GM19025 (cell line): Measurements from ENCODE around the gene FILIP1L.

Experiments used
- ATAC-seq: cut with Tn5 transposase; IDR thresholded peaks from one replicate; pipeline ENCODE4 v1.9.1; 2021; ENCODE audit warnings: mild to moderate bottlenecking, low read depth, moderate library complexity; ENCODE audit not compliant: unreplicated experiment

The FILIP1L gene

DNA sequence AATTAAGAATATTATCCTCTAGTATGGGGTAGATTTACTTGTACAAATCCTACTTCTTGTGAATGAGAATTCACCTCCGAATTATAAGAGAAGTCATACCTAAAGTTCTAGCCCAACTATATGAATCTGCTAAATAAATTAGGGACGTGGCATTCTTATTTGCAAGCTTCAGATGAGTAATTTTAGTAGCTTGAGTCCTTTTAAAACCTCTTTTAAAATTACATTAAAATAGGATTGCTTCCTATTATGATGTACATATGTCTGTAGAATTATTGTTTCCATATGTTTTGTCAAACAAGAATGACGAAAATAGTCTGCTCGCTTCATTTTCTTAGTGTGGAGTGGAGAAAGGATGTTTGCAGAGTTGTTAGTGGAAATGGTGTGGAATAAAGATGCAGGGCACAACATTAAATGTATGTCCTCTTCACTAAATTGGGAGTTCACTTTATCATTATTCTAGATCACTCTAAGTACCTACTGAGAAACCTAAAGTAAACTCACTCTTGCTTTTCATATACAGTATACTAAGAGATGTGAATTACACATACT is 237.2 kb downstream of the FILIP1L start:
- ATAC-seq, result no peak

DNA sequence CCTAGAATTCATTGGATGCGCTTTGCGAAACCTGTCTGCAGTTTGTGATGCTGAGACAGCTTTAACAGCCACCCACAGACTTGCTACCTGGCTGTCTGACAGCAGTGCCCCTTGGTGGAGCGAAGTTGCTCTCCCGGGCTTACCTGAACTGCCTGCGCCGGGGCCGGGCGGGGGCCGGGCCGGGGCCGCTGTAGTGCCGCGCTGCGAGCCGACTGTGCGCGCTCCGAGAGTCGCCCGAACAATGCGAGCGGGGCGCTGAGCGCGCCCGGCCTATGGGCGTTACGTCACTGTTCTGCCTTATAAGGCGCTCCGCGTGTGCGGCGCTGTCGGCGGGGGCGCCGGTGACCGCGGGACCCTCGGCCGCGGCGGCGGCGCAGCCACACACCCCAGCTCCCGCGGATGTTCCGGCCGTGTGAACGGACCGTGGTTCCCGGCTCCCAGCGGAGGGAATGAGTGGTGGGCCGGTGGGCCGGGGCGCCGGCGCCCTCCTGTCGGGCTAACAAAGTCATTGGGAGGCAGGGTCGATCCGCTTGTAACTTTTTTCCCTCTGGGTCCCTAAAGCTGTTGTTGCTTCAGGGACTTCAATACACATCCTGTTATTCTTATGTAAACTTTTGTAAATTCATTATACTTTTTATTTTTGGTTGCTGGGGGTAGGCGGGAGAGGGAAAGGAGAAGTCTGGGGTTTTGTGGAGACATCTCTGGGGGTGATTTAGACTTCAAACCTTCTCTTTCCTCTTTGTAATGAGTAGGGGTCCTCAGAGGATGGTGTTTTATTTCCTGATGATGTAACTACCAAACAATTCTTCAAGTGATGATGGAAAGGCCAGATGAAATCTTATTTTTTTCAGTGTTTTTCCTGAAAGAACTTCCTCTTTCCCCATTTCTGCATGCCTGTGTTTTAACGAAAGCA is 238.1 kb downstream of the FILIP1L start:
- peak; percentile 88 for ATAC-seq

DNA sequence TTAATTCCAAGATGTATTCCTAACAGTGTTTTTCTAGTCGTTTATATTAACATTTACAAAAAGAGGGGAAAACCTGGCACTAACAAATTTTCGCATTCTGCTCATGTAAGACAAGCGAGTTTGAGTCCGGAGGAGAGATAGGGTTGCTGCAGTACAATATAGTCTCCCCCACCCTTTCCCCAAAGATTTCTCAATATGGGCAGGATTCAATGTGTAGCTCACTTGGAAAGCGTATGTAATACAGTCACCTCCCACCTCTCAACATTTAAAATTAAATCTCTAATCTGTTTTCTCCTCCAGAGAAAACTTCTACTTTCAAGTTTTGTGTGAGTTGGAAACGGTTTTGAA is 238.7 kb downstream of the FILIP1L start:
- ATAC-seq, result no peak

DNA sequence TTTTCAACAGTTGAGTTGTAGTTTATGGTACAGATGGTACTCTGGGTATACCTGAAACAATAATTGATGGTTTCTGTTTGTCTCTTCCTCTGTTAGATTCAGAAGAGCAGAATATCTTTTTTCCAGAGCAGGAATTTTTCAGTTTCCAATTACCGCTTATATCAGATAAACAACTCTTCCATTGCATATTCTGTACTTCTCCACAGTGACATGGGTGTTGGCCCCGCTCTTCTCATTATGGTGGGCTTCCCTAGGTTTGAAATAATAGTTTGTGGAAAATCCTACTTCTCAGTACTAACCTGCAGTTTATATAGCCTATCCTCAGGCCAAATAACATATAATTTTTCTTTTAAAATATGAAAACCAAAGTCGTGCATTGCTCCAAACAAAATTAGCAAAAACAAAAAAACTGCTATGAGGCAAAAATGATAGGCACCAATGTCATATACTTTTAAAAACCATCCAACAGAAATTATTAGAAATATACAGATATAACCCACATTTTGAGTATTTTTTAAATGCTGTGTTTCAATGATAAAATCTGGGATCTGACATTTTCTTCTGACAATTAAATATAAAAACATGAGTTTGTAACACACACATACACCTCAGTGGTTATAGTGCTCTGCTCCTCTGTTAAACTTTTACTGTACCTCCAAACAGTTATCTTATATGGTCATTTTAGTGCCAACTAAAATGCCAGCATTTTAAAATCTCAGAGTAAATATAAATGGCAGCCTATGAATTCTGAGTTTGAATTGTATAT is 239.9 kb downstream of the FILIP1L start:
- ATAC-seq, result no peak

DNA sequence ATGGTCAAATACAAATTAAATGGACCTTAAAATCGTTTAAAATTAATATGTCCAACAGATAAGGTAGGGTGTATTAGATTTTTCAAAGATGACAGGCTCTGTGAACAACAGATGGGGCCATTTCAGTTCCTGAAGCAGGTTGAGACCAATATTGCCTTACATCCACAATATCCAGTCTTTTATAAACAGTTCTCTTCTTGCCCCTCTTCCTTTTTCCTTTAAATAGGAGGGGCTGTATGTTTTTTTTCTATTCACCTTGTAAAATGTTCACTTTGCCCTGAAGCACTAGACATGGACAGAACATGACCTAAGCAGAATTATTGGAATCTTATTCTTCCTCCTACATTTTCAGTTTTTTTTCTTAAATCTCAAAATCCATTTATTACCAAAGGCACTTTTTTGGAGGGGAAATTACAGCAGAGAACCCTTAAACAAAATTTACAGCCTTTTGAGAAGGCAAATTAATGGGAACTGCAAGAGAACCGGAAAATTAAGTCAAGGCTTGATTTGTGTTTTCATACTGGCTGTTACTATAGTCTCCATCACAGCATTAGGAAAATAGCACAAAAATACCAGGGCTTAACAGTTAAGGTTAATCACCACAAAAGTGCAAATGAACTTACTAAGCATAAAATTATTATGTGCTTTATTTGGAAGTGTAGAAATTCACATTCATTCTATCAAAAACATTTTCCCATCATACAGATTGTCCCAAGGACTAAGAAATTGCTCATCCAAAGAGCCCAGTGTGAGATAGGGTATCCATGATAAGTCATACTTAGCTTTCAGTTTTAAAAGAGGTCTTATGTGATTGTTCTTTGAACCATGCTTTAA is 240.8 kb downstream of the FILIP1L start:
- ATAC-seq, result no peak

DNA sequence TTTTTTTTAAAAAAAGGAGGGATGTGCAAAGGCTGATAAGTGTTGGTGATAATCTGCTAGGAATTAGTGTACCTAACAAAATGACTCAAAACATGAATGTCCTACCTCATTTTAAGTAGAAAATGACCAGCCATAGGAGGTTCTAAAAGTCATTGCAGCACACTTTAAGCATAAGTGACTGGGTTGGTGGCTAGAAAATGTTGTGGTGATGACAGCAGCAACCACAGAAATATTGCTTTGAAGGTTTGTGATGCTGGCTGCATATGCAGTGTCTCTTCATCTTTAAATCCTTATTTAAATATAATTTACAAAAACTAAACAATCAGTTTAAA is 241.4 kb downstream of the FILIP1L start:
- ATAC-seq, result peak; percentile 41

DNA sequence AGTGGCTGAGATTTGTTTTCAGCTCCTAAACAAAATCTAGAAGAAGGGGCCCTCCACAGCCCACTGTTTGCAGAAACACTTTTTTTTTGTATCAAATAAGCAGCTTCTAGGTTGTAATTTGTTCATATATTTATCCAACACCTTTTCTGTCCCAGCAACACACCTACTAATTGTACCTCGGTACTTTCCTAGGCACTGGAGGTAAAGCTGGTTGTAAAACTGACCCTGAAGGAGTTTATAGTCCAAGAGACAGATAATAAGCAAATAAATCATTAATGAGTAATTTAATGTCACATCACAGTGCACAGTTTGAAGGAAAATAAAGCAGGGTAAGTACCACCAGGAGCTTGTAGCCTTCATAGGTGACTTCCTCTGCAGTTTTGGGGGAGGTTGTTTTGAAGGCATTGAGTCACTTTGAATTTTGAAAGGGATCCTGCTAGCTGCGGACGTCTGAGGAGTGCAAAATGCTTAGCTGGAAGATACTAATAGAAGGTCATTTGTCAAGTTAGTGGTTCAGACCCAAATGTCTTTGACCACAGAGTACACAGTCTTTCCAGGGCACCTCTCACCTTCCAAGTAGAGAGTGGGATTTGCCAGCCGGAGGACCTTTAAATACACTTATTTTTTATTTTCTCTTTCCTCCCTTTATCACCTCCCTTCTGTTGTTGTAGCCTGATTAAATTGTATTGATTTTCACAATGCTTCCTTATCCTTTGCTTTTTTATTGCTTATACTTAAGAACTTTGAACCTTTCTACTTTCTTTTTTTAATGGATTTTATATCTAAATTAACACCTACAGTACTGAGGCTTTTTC is 242.9 kb downstream of the FILIP1L start:
- no peak for ATAC-seq

DNA sequence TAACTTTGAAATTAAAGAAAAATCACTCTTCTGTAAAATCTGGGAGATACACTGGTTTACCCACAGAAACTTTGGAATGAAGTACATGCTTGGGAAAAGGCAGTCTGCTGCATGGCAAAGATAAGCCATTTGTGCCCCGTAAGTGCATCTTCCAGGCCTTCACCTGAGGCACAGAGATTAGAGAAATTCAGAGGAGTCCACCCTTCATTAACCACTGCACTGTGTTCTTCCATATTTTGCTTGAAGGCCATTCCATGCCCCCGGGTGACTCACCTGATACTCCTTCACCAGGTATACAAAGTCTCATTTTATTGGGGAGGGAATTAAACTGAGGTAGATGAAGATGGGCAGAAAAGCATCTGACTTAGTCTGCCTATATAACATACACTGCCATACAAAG is 243.6 kb downstream of the FILIP1L start:
- ATAC-seq, result no peak

DNA sequence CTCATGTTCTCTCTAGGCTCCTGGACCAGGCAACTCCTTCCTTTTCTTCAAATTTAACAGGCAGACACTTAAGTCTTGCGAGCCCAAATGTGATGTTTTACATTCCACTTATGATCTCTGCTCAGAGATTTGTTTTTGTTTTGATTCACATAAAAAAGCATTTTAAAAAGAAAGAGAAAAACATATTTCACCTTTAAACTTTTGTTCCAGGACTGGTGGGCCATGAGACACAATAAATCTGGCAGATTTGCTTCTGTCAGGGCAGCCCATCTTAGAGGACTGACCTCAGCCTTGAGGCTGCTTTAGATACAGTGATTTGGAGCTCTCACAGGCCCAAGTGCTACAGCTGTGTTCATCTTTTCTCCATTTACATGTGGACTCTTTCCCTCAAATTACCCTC is 244.7 kb downstream of the FILIP1L start:
- ATAC-seq, result no peak

DNA sequence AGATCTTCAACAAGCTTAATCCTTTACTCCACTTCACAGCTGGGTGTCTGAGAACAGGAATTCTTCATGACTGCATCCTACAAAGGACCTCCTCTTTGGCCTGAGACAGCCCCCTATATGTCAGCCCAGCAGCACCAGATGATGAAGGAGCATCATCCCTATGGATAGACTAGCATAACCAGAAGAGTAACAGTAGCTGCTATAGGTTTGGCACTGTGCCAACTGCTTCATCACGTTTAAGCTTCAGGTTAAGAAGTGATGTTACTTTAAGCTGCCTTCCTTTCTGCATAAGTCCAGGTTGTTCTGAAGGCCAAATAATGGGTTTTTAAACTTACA is 246.0 kb downstream of the FILIP1L start:
- ATAC-seq, result no peak

DNA sequence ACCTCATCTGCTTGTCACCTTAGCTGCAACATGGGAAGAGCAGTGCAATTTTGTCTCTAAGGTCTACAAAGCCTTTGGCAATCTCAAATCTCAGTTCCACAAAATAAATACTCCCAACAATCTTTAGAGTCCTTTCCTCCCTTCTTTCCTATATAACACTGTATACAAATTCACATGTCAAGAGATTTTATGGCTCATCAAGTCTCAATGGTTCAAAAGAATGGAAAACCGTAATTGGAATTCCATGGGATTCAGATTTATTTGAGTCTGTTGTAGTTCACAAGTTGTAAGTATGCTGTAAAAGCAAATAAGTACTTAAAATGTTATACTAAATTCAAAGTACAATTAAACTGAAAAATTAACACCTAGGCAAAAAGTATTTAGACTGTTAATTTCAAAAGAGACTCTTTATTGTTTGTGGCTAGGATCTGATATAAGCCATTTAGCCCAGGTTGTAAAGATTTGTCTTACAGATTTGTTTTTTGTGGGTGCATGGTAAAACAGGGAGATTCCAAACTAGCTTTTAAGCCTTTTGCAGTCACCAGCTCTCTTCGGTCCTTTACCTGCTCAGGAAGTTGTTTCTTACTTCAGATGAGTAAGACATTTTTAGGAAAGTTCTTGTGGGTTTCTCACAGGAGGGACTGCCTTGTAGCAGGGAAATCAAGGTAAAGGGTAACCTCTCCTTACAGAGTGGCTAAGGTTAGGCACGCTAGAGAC is 246.5 kb downstream of the FILIP1L start:
- no peak for ATAC-seq

DNA sequence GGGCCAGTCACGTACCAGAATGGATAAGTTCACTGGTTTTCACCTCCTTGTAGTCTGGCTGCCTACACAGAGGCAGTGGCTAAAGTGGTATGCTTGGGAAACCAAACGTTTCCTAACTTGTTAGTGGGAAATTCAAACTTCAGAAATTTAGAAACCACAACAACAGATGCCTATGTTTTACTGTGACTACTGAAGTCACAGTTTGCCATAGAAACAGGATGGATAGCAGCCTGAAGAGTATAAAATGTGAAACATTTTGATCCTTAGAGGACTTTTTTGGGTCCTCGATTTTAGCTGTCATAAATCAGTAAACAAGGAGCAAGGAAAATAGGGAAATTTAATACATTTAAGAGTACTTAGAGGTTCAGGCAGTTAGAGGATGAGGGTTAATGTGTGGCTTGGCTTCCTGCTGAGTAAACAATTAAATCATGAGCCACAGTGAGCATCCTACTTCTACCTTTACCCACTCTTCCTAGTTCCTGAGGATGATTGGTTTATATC is 248.0 kb downstream of the FILIP1L start:
- no peak for ATAC-seq

DNA sequence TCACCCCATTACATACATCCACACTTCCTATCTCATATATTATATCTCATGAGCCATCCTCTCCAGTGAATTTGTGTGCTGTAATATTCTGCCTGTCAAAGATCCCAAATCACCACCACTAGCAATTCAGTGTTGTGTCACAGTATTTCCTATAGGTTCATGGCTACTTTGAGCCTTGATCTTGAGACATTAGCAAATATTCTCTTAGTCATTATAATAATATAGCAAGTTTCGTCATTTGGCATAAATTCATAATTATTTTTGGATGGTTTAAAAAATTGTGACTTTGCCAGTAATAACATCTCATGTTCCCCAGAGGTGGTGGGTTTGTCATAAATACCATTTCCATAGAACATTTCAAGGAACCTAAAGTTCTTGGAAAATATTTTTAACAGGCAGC is 249.0 kb downstream of the FILIP1L start:
- no peak for ATAC-seq

DNA sequence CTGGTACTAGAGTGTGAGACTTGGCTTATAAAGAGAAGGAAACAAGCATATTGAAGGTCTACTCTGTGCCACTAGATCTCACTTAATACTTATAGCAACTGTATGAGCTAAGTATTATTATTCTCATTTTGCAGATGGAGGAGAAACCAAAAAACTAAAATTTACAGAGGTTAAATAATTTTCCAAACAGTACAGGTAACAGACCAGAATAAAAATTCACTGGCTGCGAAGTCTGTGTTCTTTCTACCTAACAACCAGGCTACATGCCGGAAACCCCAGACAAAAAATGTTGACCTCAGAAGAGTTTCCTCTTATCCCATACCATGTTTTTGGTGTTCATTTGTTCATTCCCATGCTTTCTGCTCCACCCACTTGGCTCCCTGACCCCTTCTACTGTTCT is 250.0 kb downstream of the FILIP1L start:
- no peak for ATAC-seq

DNA sequence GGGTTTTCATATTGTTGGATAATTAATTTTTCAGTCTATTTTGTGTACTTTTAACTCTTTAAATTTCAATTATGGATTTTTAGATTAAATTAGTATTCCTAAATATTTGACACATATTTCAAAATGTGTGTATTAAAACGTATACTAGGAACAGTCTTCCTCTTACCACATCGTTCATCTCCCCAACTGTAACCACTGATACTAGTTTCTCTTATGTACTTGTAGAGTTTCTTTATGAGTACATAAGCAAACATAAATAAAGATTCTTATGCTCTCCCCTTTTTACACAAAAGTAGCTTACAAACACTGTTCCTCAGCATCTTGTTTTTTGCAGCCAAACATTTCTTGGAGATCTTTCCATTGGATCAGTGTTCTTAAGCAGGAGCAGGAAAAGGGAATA is 250.7 kb downstream of the FILIP1L start:
- ATAC-seq, result no peak

DNA sequence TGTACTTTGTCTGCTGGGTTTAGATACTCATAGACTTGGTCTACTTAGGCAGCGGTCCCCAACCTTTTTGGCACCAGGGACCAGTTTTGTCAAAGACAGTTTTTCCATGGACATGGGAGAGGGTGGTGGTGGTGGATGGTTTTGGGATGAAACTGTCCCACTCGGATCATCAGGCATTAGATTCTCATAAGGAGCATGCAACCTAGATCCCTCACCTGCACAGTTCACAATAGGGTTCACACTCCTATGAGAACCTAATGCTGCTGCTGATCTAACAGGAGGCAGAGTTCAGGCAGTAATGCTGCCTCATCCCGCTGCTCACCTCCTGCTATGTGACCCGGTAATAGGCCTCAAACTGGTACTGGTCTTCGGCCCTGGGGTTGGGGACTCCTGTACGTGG is 251.3 kb downstream of the FILIP1L start:
- no peak for ATAC-seq

DNA sequence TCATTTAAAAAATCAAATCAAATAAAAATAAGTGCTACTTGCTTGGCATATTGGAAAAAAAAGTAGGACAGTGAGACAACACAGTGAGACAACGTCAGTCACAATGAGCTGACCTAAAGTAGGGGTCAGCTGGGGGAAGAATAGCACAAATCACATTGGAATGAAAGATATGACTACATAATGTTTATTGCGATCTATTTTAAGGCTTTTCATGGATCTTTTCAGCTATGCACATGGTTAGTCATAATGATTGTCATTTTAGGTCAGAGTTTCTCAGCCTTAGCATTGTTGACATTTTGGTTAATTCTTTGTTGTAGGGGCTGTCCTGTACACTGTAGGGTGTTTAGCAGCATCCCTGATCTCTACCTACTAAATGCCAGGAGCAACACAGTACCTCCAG is 252.1 kb downstream of the FILIP1L start:
- no peak for ATAC-seq

DNA sequence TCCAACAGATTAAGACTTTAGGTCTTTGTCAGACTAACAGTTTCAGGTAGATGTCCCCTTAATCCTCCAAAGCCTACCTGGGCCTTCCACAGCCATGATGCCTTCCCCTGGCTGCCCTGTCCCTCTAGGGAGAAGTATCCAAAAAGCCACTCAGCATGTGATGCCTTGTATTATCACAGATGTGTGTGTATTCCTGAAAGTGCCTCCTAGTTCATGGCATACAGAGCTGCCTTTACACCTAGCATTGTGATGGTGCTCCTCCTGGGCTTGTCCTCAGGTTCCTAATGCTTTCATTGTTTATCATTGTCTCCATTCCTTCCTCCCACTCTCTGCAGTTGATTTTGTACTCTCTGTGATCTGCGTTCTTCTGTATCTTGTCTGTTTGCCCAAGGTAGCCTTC is 253.1 kb downstream of the FILIP1L start:
- ATAC-seq, result no peak

DNA sequence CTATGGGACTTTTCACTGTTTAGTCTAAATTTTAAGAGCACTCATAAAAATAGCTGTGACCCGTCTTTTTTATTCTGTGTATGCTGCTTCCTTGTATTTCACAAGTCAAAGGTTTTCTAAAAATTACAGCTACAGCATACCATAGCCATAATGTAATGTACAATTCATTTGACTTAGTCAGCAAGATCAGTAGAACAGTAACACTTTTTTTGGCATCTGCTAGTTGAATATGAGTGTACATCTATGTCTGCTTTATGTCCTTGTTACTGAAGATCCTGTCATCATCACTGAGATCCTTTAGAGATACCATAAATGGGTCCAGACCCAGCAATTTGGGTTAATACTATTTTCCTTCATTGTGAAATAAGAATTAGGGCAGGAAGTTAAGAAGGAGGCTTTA is 254.5 kb downstream of the FILIP1L start:
- ATAC-seq, result no peak
